ENCODE data around the gene EPHB2.

Gene EPHB2

GRCh38 chr1:22893292-22893691 is 182.7 kb downstream of the EPHB2 start:
- no peak for DNase-seq

GRCh38 chr1:22895357-22895756 is 184.7 kb downstream of the EPHB2 start:
- no peak for DNase-seq

GRCh38 chr1:22896184-22896583 is 185.5 kb downstream of the EPHB2 start:
- DNase-seq = no peak

- no peak for DNase-seq
Observed at GRCh38 chr1:22900451-22900850, 189.8 kb downstream of the EPHB2 start.

- no peak for DNase-seq
Observed at GRCh38 chr1:22903113-22903512, 192.5 kb downstream of the EPHB2 start.

- DNase-seq = no peak
Observed at GRCh38 chr1:22906968-22907367, 196.3 kb downstream of the EPHB2 start.

GRCh38 chr1:22907528-22907927 is 196.9 kb downstream of the EPHB2 start:
- DNase-seq = no peak

- DNase-seq = no peak
Observed at GRCh38 chr1:22908880-22909426, 198.3 kb downstream of the EPHB2 start.

GRCh38 chr1:22910286-22910685 is 199.6 kb downstream of the EPHB2 start:
- no peak for DNase-seq

GRCh38 chr1:22910986-22911651 is 200.5 kb downstream of the EPHB2 start:
- no peak for DNase-seq

- DNase-seq = no peak
Observed at GRCh38 chr1:22912311-22912710, 201.7 kb downstream of the EPHB2 start.

GRCh38 chr1:22913421-22914141 is 202.9 kb downstream of the EPHB2 start:
- DNase-seq = no peak

- DNase-seq = no peak
Observed at GRCh38 chr1:22914156-22914555, 203.5 kb downstream of the EPHB2 start.

GRCh38 chr1:22914633-22915217 is 204.1 kb downstream of the EPHB2 start:
- no peak for DNase-seq

GRCh38 chr1:22915231-22915630 is 204.6 kb downstream of the EPHB2 start:
- no peak for DNase-seq

- no peak for DNase-seq
Observed at GRCh38 chr1:22915816-22916470, 205.3 kb downstream of the EPHB2 start.

GRCh38 chr1:22916471-22916820 is 205.8 kb downstream of the EPHB2 start:
- peak; percentile 55 for DNase-seq

GRCh38 chr1:22917989-22918388 is 207.3 kb downstream of the EPHB2 start:
- no peak for DNase-seq

GRCh38 chr1:22918644-22919043 is 208.0 kb downstream of the EPHB2 start:
- DNase-seq = no peak

- DNase-seq = no peak
Observed at GRCh38 chr1:22919341-22920025, 208.8 kb downstream of the EPHB2 start.

GRCh38 chr1:22920026-22920733 is 209.5 kb downstream of the EPHB2 start:
- DNase-seq = no peak

- no peak for DNase-seq
Observed at GRCh38 chr1:22920734-22921451, 210.3 kb downstream of the EPHB2 start.

Data from NCI-H510A (cell line).